Measurements from ENCODE around the gene GUCA1A.
A peak's percentile ranks its signal among the peaks of the same experiment; 100 is the strongest.
"Not testable (repeated sequence)": the region's sequence is repeated elsewhere in the genome, so short reads cannot be mapped to it uniquely, and the experiment has no call there.

Gene GUCA1A

DNA sequence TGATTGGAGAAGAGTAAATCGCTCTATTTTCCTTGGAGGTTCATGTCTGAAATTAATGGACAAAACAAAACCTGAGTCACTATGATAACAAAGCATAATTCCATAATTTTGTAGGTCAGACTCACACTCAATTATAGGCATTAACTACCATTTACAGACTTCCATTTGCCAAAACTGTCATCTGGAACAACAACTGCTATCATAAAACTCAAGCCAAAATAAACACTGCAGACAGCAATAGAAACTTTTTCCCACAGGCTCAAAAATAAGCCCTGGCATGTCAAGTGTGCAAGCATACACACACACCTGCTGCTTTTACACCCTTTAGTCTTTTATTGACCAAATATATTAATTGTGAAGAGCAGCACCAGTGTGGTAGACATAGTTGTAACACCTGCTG, 37.4 kb downstream of the GUCA1A start:
- DNase-seq (ENCODE audit: low spot score) = no peak

DNA sequence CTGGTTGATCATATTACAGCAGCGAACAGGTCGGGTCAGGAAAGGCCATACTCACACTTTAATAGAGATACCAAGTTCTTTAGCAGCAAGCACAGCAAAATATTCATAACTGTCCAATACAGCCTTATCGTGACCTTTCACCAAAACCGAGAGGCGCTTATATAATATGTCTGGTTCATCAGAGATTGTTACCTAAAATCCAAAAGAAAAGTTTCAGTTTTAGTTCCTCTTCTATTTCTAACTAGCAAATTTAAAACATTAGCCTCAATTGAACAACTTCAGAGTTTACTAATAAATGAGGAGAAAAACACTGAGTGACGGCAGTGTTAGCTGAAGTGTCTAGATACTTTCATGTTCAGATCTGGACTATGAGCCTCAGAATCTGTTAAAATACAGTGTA, 38.6 kb downstream of the GUCA1A start:
- DNase-seq (ENCODE audit: low spot score) = no peak

DNA sequence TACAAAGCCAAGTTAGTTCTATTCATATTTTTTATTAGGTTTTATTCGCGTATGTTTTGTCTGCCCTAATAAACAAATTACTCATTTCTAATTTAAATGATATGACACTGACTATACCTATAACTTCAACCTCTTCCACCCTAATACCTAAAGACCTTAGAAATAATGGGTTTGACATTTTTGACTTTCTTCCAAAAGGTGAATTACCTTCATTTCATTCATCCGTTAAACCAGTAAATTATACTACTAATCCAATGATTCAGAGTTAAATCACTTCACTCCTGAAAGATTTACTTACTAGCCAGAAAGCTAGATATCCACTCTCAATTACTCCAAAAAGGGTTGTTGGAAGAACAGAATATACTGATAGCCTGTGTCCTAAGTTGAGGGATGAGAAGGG, 39.3 kb downstream of the GUCA1A start:
- no peak for DNase-seq (ENCODE audit: low spot score)

DNA sequence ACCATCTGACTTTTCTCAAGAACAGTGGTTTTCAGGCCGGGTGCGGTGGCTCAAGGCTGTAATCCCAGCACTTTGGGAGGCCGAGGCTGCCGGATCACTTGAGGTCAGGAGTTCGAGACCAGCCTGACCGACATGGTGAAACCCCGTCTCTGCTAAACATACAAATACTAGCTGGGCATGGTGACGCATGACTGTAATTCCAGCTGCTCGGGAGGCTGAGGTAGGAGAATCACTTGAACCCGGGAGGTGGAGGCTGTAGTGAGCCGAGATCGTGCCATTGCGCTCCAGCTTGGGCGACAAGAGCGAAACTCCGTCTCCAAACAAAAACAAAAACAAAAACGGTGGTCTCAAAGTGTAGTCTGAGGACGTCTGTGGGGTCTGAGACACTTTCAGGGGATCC, 43.3 kb downstream of the GUCA1A start:
- DNase-seq (ENCODE audit: low spot score) = not testable (repeated sequence)

DNA sequence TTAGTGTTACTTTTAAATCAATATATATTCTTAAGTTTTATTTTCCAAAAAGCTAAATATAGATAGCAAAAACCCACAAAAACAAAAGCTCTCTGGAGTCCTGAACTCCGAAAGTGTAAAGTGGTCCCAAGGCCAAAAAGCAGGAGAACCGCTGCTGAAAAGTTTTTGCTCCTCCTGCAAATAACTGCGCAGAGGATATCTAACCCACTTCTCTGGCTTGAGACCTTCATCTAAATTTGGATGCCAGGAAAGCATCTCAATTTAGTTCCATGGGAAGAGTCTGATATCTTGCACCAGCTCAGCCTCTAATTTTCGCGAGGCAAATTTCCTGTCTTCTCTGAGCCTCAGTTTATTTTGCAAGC, 44.0 kb downstream of the GUCA1A start:
- DNase-seq (ENCODE audit: low spot score) = no peak

DNA sequence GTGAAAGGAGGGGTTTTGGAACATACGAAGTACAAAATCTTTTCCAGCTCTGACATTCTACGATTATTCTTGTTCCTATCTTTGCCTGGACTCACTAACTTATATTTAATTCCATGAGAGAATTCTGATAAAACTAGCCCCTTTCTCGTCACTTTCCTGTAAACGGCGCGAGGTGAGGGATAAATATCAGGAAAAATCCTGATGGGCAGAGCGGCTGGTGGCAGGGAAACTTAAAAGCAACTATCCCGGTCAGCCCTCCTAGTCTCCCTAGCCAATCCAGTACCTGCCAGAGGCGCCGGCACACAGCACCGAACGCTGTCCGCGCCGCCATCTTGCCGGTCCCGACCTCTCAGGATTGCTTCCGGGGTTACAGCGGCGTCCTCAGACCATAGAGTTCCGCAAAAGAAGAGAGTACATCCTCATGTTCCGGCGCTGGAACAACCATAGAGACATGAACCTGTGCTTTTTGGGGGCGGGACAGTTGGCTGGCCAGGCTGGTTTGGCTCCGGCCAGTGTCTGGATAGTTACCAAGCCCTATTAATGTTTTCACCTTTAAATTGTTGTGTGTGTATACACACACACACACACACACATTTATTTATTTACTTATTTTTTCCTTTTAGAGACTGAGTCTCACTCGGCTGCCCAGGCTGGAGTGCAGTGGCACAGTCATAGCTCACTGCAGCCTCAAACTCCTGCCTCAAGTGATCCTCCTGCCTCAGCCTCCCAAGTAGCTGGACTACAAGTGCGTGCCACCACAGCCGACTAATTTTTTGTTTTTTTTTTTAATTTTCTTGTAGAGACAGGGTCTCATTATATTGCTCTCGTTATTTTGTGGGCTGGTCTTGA, 44.6 kb downstream of the GUCA1A start, which contains the start of gene MRPS10:
TSS of gene MRPS10 (minus strand) at position 343 of the 849 bp plus-strand sequence. CDS start at position 331, 12 bp downstream.
- DNase-seq (ENCODE audit: low spot score) = peak; percentile 97

DNA sequence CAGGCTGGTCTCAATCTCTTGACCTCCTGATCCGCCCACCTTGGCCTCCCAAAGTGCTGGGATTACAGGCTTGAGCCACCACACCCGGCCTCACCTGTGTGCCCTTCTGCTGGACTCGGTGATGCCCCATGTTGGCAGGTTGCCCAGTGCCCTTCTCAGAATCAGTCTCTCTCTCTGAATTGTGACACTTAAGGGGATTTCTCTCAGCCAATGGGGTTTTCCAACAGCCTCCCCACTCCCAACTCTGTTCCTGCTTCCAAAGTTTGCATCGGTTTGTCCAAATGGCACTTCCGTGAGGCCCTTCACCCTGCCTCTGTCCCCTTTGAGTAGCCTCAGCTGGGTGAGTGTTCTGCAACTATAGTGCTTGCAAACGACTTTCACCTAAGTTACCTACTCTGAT, 47.6 kb downstream of the GUCA1A start:
- DNase-seq (ENCODE audit: low spot score) = no peak

DNA sequence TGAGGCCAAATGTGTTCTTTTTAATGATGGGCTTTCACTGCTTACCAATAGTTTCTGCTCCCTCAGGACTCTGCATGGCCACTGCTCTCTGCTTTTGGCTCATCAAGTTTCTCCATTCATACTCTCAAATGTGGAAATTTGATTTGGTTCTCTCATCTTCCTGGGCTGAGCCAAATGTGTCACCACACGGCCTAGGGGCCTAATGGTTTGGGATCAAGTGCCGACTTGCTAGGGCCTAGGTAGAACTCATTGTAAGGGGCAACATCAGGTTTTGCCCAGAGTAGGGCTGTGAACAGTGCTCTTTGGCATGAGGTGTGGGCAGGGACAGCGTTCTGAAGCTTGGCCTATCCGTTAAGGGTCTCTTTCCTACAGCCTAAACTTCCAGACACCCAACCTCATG, 48.4 kb downstream of the GUCA1A start:
- DNase-seq (ENCODE audit: low spot score) = no peak

DNA sequence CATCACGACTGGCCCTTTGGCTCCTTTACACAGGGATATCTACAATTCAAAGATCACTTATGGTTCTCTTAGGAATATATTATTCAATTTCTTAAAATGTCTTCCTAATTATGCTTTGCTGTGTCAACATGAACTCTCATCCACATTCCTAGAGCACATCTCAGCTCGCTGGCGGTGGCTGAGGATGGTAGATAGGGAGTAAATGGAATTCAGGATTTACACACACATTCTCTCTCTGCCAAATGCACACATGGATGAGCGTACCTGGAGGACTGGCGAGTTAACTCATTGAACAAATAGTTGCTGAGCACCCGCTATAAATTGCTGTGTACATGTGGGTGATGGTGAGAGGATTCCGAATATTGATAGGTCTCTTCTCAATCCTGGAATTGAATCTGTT, 49.3 kb downstream of the GUCA1A start:
- no peak for DNase-seq (ENCODE audit: low spot score)

DNA sequence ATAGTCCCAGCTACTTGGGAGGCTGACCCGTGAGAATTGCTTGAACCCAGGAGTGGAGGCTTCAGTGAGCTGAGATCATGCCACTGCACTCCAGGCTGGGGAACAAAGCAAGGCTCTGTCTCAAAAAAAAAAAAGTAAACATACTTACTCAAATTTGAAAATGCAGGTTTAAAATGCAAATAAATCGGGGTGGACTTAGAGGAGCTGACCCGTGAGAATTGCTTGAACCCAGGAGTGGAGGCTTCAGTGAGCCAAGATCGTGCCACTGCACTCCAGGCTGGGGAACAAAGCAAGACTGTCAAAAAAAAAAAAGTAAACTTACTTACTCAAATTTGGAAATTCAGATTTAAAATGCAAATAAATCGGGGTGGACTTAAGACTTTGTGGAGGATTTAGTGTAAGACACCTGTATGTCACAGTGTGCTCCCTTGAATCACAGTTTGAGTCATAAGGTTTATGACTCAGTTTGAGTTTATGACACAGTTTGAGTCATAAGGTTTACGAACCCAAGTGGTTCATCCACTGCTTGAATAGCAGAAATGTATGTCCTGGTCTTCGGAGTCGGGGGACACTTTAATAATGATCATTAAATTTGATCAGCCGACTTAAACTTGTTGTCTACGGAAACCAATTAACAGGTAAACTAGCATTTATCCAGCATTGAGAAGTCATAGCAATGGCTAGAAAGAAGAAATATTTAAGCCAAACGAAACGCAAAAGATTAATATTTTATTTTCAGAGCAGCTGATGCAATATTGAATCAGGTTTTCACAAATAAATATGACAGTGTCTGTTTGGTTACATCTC, 51.3 kb downstream of the GUCA1A start:
- DNase-seq (ENCODE audit: low spot score) = peak; percentile 93

DNA sequence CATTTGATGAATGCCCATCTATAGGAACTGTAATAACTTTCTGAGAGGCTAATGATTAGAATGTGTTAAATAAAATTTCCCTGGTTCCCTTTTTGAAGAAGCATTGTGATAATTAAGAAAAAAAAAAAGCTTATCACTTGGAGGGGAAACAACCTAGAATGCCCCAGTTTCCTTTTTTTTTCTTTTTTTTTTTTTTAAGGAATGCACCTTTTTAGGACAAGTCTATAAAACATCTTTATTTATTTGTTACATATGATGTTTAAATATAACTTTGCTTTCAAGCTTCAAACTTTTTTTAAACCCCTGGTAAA, 51.8 kb downstream of the GUCA1A start:
- no peak for DNase-seq (ENCODE audit: low spot score)

DNA sequence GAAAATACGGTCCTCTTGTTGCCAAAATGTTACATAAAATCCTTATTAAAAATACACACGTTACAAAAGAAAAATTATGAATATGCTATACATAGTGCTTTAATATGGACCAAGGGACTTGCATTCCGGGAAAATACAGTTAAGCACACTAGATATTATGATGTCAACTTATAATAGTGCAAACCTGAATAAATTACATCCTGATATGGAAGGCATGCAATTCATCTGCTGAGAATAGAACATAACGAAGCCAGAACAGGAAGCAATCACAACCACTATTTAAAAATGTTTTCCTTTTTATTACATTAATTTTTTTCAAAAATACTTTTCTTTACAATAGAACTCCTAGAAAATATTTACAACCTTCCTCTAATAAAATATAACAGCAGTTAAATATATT, 52.3 kb downstream of the GUCA1A start:
- no peak for DNase-seq (ENCODE audit: low spot score)

DNA sequence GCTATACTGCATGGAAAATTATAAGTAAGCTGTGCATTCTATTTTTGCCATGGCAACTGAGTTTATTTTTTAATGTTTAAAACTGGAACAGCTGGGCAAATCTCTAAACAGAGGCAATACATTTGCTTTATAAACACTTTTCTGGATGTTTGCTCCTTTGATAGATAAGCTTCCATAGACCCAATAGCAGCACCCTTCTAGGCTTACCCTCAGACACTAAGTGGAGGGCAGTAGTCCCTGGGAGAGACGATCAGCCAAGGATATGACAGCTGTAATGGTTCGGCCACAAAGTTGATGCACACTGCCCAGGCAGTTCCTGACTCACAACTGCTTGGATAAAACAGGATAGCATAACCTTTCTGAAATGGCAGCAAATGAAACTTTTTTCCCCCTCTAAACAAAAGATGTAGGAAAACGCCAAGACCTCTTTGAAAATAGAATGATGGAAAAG, 53.0 kb downstream of the GUCA1A start:
- DNase-seq (ENCODE audit: low spot score) = peak; percentile 52

DNA sequence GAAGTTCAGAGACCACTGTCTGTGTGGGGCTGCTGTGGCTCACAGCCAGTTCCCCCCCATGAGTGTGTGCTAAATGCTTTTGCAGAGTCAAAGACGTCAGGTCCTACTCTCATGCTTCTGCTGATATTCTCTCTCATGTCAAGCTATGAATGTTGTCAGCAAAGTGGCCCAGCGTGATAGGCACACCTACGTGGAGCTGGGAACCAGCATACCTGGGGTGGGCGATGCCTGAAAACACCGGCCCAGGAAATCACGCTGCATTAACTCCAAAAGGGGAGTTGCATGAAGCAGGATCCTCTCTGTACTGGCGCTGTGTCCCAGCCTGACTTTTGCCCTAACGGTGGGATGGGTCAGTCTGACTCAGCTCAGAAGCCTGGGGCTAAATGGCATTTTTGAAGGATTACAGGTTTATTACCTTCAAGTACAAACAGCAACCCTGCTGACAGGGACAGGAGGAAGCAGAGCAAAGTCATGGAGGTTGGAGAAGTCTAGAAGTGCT, 53.5 kb downstream of the GUCA1A start:
- peak; percentile 97 for DNase-seq (ENCODE audit: low spot score)

DNA sequence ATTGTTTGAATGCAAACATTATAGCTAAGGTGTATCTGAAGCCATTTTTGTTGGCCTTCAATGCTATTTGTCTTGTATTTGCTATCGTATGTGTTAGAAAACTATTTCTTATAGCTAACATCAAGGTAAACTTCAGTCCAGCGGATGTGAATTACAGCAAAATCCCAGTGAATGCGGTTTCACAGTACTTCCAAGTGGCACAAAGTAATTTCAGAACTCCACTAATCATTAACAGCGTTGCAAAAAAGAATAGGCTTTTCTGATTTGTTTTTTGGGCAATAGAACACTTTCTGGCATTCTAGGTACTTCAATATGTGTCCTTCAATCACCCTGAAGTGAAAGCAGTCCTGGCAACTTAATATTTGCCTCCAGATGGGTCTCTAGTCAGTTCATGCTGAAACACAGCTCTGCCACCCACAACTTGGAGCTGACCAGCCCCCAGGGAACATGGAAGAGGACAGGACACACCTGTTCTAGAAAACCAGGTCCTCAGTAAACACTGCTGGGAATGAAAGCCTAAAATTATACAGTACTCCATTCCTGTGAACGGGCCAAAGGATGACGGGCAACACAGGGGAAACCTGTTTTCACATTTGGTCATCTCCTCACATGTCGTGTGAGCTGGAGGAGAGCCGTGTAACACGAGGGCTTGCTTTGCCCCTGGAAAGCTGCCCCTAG, 54.1 kb downstream of the GUCA1A start:
- DNase-seq (ENCODE audit: low spot score) = no peak

DNA sequence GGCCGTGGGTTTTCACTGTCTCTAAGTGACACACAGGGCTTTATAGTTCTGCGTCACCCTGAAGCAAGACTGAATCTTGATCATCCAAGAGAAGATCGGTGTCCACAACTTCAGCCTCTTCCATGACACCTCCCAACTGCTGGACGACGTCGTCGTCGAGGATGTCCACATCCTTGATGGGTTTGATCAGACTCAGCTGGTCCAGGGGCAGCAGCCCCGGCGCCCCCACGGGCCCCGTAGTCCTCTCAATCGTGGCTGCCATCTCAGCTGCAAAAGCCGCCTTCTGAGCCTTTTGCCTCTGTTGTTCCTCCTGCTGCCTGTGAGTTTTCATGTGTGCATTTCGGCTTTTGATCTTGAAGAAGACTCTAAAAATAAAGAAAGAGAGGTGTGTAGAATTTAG, 55.1 kb downstream of the GUCA1A start:
- DNase-seq (ENCODE audit: low spot score) = no peak

Data from LoVo (cell line).